LNCAP (cell line): ENCODE results near the gene DDAH1.

Experiments
- CTCF ChIP-seq: fragments of 450-650 bp; IDR thresholded peaks from 2 replicates; pipeline ENCODE4 v1.5.1; 2017; ENCODE audit warnings: mild to moderate bottlenecking

Gene DDAH1

GRCh38 chr1:85328713-85329397, 136.1 kb downstream of the DDAH1 start:
- TF ChIP-seq CTCF: no peak

- TF ChIP-seq CTCF: no peak
Measured at GRCh38 chr1:85327759-85328158, 137.2 kb downstream of the DDAH1 start.

GRCh38 chr1:85326851-85327250, 138.1 kb downstream of the DDAH1 start:
- TF ChIP-seq CTCF: no peak

- TF ChIP-seq CTCF: no peak
Measured at GRCh38 chr1:85326336-85326735, 138.6 kb downstream of the DDAH1 start.

GRCh38 chr1:85325920-85326319, 139.0 kb downstream of the DDAH1 start:
- no peak for TF ChIP-seq CTCF

GRCh38 chr1:85323770-85324169, 141.2 kb downstream of the DDAH1 start:
- TF ChIP-seq CTCF: no peak

GRCh38 chr1:85322655-85323054, 142.3 kb downstream of the DDAH1 start:
- no peak for TF ChIP-seq CTCF
